ENCODE data around the gene RAI14.

RAI14 gene

DNA sequence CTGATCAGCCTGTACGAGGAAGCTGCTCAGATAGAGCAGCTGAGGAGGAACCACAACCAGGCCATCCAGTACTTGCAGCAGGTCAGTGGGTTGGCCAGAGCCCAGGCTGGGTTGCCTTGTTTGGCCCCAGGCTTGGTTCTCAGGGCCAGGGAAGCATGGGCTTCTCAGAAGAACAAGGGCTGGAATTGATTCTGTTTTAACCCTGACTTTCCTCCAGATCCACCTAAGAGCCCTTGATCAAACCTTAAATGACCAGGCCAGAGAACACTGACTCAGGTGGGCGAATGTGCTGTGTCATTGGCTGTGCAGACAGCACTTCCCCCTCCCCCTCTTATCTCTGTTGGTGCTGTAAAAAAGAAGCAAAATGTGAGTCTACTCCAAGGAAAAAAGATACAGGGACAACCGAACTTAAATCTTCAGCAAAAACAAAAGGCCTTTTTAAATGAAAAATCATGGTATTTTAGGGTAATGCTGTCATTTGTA, 210.9 kb downstream of the RAI14 start:
- no peak for DNase-seq

DNA sequence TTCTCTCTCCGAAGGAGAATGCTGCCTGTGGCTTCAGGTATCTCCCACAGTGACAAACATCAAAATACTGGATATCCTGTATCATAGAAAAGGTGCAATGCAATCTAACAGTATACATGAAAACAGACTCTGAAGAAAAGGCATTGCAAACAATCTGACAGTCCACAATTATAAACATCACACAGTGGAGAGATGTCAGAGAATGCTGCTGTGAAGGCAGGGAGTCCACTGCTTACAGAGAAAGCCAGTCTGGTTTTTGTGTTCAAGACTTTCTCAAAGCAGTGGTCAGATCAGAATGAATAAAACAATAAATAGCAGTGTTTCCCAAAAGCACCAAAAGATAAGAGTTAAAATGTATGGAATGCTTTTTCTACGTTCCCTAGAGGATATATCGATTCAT, 211.5 kb downstream of the RAI14 start:
- no peak for DNase-seq

DNA sequence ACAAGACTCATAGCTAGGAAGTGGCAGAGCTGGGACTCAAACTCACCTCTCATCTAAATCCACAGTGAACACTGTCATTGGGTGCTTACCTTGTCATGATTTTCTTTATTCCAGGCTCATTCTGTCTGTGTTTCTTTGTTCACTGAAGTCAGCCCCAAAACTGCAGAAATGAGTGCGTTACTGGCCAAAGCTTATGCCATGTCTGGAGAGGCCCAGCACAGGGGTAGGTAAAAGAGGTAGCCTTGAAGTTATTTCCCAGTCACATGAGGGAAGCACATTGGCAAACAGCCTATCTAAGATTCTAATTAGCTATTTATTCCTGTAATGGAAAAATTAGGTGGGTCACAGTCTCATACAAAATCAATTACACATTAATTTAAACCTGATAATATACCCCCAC, 212.7 kb downstream of the RAI14 start:
- DNase-seq, result no peak

DNA sequence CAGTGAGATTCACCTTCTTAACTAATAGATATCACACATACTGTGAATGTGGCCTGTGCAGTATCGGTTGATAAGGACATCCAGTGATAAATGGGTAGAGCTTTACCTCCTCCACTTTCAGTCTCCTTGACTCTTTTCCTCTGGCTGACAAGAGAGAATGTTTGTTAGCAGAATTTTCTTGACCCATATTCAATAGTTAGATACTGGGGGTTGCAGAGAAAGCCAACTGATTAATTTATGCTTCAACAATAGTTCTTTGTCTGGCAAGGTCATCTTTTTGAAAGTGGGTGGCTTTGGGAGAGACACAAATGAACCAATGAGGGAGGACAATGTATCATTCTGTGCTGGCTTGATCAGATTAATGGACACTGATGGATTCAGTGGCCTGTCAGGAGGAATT, 213.1 kb downstream of the RAI14 start:
- no peak for DNase-seq

DNA sequence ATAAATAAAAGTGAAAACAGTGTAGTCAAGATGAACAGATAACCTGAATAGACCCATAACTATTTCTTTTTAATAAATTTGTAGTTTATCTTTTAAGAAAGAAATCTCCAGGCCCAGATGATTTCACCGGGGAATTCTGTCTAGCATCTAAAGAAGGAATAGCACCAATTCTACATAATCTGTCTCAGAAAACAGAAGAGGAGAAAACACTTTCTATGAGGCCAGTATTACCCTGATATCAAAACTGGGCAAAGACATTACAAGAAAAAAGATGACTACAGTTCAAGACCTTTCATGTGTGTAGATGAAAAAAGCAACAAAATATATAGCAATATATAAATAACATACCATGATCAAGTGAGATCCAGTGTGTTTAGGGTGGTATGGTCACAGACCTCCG, 214.3 kb downstream of the RAI14 start:
- no peak for DNase-seq

DNA sequence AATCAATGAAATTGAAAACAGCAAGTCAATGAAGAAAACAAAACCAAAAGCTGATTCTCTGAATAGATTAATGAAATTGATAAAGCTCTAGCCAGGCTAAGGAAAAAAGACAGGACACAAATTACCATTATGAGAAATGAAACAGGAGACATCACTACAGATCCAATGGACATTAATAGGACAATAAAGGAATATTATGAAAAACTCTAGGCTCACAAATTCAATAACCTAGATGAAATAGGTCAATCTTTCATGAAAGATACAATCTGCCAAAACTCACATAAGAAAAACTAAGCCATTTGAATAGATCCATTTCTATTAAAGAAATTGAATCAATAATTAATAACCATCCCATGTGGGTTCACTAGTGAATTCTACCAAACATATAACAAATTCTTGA, 220.1 kb downstream of the RAI14 start:
- DNase-seq, result no peak

DNA sequence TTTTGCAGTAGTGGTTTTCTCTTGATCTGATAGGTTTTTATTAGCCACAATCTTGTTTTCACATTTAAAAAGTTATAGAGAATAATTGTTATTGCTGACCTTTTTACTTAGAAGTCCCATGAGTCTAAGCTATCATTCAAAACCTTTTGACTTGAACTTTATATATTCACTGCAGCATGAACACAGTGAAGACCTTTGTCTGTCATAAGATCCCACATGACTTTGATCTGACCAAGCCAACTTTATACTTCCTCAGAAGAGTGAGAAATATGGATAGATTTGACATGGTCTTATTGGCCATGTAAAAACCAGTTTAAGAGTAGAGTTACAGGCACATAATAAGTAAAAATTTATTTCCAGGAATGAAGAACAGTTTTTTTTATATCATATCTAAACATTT, 225.1 kb downstream of the RAI14 start:
- no peak for DNase-seq

Measured in stimulated activated CD4-positive, alpha-beta T cell treated with anti-CD3 and anti-CD28 coated beads, Interleukin-2, amount 100 ng/mL, for 48 hours (primary cell).